ENCODE measurements around the gene RPIA.
A peak's percentile ranks its signal among the peaks of the same experiment; 100 is the strongest.

DNA sequence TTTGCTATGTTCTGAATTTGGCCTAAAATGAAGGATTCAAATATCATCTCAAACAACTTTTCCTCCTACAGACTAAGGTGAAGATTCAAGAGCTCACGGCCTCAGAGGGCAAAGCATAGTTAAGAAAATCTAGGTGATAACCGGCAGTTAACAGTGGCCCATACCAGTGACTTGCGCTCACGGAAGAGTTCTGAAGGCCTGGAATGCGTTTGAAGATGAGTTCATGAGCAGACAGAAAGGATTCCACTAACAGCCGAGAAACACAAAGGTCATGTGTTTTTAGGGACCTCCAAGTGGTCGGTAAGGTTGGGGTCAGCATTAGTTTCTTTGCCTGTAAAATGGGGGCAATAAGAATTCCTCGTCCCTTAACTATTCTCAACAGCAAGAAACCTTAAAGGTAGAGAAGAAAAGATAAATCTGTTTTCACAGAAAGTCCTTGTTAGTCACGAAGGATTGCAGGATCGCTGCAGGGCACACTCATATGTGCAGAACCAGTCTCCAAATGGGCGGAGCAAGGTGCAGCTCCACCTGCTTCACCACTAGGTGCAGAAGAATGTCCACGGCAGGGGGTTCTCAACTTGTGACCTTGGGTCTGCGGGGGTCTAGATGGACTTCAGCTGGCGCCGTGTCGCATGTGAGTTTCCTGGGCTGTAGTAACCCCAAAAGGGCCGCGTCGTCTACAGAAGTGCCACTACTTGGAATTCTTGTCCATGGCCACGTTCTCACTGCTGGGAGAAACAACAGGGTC, 708 bp upstream of the RPIA start:
- TF ChIP-seq, protein P1, sequence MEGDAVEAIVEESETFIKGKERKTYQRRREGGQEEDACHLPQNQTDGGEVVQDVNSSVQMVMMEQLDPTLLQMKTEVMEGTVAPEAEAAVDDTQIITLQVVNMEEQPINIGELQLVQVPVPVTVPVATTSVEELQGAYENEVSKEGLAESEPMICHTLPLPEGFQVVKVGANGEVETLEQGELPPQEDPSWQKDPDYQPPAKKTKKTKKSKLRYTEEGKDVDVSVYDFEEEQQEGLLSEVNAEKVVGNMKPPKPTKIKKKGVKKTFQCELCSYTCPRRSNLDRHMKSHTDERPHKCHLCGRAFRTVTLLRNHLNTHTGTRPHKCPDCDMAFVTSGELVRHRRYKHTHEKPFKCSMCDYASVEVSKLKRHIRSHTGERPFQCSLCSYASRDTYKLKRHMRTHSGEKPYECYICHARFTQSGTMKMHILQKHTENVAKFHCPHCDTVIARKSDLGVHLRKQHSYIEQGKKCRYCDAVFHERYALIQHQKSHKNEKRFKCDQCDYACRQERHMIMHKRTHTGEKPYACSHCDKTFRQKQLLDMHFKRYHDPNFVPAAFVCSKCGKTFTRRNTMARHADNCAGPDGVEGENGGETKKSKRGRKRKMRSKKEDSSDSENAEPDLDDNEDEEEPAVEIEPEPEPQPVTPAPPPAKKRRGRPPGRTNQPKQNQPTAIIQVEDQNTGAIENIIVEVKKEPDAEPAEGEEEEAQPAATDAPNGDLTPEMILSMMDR (IDR thresholded peaks at IDR 0.05) = no peak
- TF ChIP-seq RNF2 (IDR thresholded peaks at IDR 0.05; ENCODE audit: borderline replicate concordance, low read depth) (no peak), RAD21 (conservative IDR thresholded peaks at IDR 0.05 in 1 of 2, IDR thresholded peaks at IDR 0.05 in 1 of 2) (no peak), NPAS2 (CRISPR knock-in tag; IDR thresholded peaks at IDR 0.05; ENCODE audit: borderline replicate concordance) (no peak), EP300 (IDR thresholded peaks at IDR 0.05) (no peak), JUN (IDR thresholded peaks at IDR 0.05) (no peak; a peak in 1 of 5 replicates), POLR2A (IDR thresholded peaks at IDR 0.05; ENCODE audit: low read length) (no peak), TP53 (CRISPR knock-in tag; IDR thresholded peaks at IDR 0.05) (peak; percentile 30; the same call in 1 of the 2 replicates), ZNF302 (CRISPR knock-in tag; IDR thresholded peaks at IDR 0.05) (no peak), BHLHE40 (IDR thresholded peaks at IDR 0.05; ENCODE audit: low read depth, low read length) (no peak)
- TF ChIP-seq, protein P2, sequence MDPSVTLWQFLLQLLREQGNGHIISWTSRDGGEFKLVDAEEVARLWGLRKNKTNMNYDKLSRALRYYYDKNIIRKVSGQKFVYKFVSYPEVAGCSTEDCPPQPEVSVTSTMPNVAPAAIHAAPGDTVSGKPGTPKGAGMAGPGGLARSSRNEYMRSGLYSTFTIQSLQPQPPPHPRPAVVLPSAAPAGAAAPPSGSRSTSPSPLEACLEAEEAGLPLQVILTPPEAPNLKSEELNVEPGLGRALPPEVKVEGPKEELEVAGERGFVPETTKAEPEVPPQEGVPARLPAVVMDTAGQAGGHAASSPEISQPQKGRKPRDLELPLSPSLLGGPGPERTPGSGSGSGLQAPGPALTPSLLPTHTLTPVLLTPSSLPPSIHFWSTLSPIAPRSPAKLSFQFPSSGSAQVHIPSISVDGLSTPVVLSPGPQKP (IDR thresholded peaks at IDR 0.05; ENCODE audit: low read depth, low read length) = no peak
- TF ChIP-seq, protein P3, sequence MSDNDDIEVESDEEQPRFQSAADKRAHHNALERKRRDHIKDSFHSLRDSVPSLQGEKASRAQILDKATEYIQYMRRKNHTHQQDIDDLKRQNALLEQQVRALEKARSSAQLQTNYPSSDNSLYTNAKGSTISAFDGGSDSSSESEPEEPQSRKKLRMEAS (IDR thresholded peaks at IDR 0.05) = no peak
- TF ChIP-seq, protein P4, sequence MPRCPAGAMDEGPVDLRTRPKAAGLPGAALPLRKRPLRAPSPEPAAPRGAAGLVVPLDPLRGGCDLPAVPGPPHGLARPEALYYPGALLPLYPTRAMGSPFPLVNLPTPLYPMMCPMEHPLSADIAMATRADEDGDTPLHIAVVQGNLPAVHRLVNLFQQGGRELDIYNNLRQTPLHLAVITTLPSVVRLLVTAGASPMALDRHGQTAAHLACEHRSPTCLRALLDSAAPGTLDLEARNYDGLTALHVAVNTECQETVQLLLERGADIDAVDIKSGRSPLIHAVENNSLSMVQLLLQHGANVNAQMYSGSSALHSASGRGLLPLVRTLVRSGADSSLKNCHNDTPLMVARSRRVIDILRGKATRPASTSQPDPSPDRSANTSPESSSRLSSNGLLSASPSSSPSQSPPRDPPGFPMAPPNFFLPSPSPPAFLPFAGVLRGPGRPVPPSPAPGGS (IDR thresholded peaks at IDR 0.05) = no peak

Data from A549 (cell line).